GM18867 (cell line): ENCODE measurements around the gene VPS25.
"Not testable (repeated sequence)": the region's sequence is repeated elsewhere in the genome, so short reads cannot be mapped to it uniquely, and the experiment has no call there.

Experiments
- ATAC-seq: cut with Tn5 transposase; IDR thresholded peaks from one replicate; pipeline ENCODE4 v1.9.1; 2021; ENCODE audit warnings: mild to moderate bottlenecking, moderate library complexity; ENCODE audit not compliant: unreplicated experiment

The VPS25 gene

GRCh38 chr17:42773290-42774035 lies at the start of gene VPS25:
VPS25 (plus strand) TSS chr17:42773449; CDS start chr17:42773476, 27 bp downstream.
- peak; percentile 71 for ATAC-seq

GRCh38 chr17:42723636-42724035 lies 49.6 kb upstream of the VPS25 start:
- no peak for ATAC-seq

GRCh38 chr17:42725143-42725542 lies 48.1 kb upstream of the VPS25 start:
- no peak for ATAC-seq

GRCh38 chr17:42740699-42741098 lies 32.5 kb upstream of the VPS25 start:
- ATAC-seq: no peak

- ATAC-seq: not testable (repeated sequence)
These were observed 30.3 kb upstream of the VPS25 start for GRCh38 chr17:42742916-42743315.

GRCh38 chr17:42743595-42744282 lies 29.5 kb upstream of the VPS25 start:
- ATAC-seq: no peak

GRCh38 chr17:42744283-42744805 lies 28.9 kb upstream of the VPS25 start:
- peak; percentile 52 for ATAC-seq

- peak; percentile 79 for ATAC-seq
These were observed 28.2 kb upstream of the VPS25 start, which contains the start of gene EZH1 for GRCh38 chr17:42744806-42745617. EZH1 (minus strand) TSS chr17:42745040; CDS start chr17:42728941, 16,099 bp downstream.

GRCh38 chr17:42748202-42748907 lies 24.9 kb upstream of the VPS25 start:
- ATAC-seq: no peak

GRCh38 chr17:42748908-42749798 lies 24.1 kb upstream of the VPS25 start:
- no peak for ATAC-seq

- ATAC-seq: no peak
These were observed 22.4 kb upstream of the VPS25 start for GRCh38 chr17:42750739-42751344.

GRCh38 chr17:42751628-42752027 lies 21.6 kb upstream of the VPS25 start:
- ATAC-seq: no peak

- ATAC-seq: no peak
These were observed 18.5 kb upstream of the VPS25 start for GRCh38 chr17:42754782-42755181.

- ATAC-seq: no peak
These were observed 13.1 kb upstream of the VPS25 start for GRCh38 chr17:42759982-42760651.

GRCh38 chr17:42760652-42761581 lies 12.3 kb upstream of the VPS25 start, which contains the start of gene RAMP2:
RAMP2 (plus strand) TSS chr17:42761227; CDS start chr17:42761262, 35 bp downstream.
- no peak for ATAC-seq

- no peak for ATAC-seq
These were observed 11.6 kb upstream of the VPS25 start for GRCh38 chr17:42761638-42762037.

- no peak for ATAC-seq
These were observed 7.1 kb upstream of the VPS25 start for GRCh38 chr17:42766124-42766523.
